ENCODE measurements around the gene ZPBP2.
"Not testable (repeated sequence)": the region's sequence is repeated elsewhere in the genome, so short reads cannot be mapped to it uniquely, and the experiment has no call there.

ZPBP2 gene, protein sequence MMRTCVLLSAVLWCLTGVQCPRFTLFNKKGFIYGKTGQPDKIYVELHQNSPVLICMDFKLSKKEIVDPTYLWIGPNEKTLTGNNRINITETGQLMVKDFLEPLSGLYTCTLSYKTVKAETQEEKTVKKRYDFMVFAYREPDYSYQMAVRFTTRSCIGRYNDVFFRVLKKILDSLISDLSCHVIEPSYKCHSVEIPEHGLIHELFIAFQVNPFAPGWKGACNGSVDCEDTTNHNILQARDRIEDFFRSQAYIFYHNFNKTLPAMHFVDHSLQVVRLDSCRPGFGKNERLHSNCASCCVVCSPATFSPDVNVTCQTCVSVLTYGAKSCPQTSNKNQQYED

DNA sequence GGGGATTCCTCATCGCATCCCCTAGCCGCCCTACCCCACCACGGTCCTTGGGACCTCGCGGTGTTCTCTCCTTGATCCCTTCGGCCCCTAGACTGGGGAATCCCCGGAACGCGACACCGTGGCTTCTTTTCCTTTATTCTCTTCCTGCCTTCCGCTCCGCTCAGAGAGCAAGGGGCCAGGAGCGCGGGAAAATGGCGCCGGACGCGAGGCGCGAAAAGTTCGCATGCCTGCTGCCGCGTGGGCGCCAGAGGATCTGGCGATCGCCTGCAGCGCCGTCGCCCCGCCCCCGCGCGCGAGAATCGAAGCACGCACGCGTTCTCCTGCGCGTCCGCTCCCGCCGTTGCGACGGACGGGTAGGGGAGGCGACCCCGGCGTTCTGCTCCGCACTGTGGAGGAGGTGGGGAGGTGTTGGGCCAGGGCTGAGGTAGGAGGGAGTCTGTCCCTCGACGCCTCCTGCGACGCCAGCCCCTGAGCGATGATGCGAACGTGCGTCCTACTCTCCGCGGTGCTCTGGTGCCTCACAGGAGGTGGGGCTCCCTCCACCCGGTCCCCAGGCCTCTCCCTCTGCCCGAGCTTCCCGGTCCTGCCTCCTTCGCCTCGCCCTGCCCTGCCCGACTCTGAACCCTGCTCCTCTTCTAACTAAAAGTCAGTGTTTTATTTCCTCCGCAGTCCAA, at the start of gene ZPBP2:
ZPBP2 (plus strand) TSS at position 323 of the 674 bp plus-strand sequence; CDS start at position 476, 153 bp downstream.
- DNase-seq (ENCODE audit: low read depth) = no peak

DNA sequence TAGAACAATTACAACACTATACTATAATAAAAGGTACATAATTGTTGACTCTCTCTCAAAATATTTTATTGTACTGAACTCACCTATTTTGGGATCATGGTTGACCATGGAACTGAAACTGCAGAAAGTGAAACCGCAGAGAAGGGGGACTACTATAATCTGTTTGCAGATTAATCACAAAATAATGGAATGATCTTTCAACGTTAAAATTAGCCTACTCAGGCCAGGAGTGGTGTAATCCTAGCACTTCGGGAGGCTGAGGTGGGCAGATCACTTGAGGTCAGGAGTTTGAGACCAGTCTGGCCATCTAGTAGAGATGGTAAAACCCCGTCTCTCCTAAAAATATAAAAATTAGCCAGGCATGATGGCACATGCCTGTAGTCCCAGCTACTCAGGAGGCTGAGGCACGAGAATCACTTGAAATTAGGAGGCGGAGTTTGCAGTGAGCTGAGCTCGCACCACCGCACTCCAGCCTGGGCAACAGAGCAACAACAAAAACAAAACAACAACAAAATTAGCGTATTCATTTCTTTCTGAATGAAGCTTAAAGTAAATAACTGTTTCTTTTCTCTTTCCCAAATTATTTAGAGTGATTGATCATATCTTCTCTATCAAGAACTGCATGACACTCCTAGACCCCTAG, 49.5 kb upstream of the ZPBP2 start:
- no peak for DNase-seq (ENCODE audit: low read depth)

DNA sequence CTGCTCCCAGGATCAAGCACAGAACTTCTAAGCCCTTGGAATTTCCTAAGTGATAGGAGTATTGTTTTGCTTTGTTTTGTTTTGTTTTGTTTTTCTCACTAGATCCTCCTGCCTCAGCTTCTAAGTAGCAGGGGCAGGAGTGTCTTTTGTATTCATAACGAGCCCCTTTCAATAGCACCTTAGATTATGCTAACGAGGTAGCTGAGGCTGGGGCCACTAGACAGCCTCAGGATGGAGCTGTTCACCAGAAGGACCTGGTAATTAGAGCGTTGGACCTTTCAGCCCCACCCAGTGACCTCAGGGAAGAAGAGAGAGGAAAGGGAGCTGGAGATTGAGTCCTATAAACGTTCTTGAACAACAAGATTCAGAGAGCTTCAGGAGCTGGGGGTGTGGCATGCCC, 47.5 kb upstream of the ZPBP2 start:
- no peak for DNase-seq (ENCODE audit: low read depth)

DNA sequence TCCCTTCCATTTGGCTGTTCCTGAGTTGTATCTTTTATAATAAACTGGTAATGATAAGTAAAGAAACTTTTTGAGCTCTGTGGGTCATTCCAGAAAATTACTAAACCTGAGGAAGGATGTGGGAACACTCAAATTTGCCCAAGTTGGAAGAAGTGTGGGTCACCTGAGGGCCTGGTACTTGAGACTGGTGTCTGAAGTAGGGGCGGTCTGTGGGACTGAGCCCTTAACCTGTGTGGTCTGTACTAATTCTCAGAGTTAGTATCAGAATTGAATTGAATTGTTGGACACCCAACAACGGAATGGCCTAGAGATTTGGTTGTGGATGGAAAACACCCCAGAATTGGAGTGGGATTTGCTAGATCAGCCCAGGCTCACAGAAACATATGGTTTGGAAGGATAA, 47.0 kb upstream of the ZPBP2 start:
- no peak for DNase-seq (ENCODE audit: low read depth)

DNA sequence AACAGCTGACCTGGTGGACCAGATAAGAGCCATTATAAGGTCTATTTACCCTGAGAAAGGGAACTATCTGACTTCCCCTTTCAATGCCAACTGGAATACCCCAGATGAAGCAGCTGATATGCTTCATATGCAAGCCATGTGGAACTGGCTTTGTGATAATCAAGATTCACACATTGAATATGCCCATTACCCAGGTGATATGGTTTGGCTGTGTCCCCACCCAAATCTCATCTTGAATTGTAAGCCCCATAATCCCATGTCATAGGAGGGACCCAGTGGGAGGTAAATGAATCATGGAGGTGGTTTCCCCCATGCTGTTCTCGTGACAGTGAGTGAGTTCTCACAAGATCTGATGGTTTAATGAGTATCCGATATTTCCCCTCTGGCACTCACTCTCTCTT, 46.0 kb upstream of the ZPBP2 start:
- no peak for DNase-seq (ENCODE audit: low read depth)

DNA sequence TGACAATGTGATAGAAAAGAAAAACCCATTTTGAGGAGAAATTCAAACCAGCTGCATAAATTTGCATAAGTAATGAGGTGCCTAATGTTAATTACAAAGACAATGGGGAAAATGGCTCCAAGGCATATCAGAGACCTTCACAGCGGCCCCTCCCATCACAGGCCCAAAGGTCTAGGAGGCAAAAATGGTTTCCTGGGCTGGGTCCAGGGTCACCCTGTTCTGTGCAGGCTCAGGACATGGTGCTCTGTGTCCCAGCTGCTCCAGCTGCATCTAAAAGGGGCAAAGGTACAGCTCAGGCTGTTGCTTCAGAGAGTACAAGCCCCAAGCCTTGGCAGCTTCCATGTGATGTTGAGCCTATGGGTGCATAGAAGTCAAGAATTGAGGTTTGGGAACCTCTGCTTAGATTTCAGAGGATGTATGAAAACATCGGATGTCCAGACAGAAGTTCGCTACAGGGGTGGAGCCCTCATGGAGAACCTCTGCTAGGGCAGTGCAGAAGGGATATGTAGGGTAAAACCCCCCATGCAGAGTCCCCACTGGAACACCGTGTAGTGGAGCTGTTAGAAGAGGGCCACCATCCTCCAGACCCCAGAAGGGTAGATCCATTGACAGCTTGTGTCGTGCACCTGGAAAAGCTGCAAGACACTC, 44.5 kb upstream of the ZPBP2 start:
- DNase-seq (ENCODE audit: low read depth) = no peak

DNA sequence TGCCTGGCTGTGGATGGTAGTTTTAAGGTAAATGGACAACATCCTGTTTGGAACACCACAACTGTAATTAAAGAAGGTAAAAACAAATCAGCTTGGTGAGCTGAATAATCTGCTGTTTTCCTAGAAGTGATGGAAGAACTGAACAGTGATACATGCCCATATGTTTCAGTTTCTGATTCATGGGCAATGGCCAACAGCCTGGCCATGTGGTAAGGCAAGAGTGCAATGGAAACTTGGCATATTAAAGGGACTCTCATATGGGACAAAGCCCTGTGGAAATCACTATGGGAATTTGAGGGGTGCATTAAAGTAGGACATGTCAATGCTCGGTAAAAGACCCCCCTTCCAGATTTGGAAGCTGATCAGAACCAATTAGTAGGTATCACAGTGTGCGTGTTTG, 41.7 kb upstream of the ZPBP2 start:
- DNase-seq (ENCODE audit: low read depth) = no peak

DNA sequence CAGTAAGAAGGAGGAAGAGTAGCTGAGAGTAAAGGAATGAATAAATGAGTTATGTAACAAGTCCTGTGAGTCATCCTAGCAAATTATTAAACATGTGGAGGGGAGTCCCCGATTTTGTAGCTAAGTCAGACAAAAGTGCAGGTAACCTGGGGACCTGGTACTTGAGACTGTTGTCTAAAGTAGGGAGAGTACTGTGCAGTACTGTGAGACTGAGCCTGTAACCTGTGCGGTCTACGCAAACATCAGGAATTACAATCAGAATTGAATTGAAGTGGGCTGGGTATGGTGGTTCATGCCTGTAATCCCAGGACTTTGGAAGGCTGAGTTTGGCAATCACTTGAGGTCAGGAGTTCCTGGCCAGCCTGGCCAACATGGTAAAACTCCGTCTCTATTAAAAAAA, 39.6 kb upstream of the ZPBP2 start:
- no peak for DNase-seq (ENCODE audit: low read depth)

DNA sequence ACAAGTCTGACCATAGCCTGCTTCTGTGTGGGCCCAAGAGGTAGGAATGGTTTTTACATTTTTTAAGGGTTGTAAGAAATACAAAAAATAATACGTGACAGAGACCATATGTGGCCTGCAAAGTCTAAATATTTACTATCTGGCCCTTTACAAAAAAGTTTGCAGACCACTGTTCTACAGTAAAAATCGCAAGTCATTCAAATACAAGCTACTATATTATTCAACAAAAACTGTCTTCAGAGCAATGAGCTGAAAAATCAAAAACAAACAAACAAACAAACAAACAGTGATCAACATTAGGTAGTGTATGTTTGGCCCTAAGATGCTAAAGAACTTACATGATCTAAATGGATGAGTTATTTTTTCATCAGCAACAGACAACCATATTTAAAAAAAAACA, 36.4 kb upstream of the ZPBP2 start:
- DNase-seq (ENCODE audit: low read depth) = no peak

DNA sequence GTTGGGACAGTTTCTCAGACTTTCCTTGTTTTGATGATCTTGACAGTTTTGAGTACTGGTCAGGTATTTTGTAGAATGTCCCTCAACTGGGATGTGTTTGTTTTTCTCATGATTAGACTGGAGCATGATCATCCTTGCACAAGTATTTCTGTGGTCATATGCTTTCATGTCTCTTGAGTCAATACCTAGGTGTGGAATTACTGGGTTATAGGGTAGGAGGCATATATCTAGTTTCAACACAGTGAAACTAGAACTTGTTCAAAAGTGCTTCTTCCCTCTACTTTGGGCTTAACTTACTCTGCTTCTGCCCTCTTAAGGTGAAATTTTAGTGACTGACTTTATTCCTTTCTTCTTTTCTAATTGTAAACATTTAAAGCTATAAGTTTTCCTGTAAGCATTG, 34.0 kb upstream of the ZPBP2 start:
- no peak for DNase-seq (ENCODE audit: low read depth)

DNA sequence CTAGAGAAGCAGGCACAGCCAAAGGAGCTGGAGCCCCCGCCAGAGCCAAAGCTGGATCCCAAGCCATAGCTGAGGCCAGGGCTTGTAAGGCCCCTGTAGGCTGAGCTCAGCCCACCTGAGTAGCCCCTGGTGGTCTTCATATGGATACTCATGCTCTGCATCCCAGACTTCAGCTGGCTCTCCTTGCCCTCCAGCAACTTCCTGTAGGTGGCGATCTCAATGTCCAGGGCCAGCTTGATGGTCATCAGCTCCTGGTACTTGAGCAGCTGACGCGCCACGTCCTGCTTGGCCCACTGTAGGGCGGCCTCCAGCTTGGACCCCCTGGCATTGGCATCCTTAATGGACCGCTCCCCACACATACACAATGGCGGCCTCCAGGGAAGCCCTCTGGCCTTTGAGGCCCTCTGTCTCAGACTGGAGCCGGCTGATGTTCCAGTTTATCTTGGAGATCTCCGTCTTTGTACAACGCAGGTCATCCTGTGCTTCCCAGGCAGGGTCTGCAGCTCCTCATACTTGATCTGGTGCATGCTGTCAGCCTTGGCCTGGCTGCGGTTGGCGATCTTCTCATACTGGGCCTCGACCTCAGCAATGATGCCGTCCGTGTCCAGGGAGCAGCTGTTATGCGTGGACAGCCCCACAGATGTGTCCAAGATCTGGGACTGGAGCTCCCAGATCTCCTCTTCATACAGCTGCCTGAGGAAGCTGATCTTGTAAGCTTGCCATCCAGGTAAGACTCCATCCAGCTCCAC, 32.8 kb upstream of the ZPBP2 start:
- no peak for DNase-seq (ENCODE audit: low read depth)

DNA sequence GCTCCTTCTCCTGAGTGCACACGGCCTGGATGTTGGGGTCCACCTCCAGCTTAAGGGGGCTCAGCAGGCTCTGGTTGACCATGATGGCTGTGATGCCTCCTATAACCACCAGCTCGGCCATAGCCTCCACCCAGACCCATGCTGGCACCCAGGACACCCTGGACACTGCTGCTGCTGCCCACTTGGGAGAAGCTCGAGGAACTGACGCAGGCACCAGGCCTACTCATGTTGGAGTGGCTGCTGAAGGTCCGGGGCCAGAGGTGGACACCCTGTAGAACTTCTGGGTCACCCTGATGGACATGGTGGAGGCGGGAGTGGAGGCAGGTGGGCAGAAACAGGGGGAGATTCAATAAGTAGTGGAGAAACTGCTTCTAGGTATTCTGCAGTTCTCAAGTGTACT, 31.9 kb upstream of the ZPBP2 start:
- no peak for DNase-seq (ENCODE audit: low read depth)

DNA sequence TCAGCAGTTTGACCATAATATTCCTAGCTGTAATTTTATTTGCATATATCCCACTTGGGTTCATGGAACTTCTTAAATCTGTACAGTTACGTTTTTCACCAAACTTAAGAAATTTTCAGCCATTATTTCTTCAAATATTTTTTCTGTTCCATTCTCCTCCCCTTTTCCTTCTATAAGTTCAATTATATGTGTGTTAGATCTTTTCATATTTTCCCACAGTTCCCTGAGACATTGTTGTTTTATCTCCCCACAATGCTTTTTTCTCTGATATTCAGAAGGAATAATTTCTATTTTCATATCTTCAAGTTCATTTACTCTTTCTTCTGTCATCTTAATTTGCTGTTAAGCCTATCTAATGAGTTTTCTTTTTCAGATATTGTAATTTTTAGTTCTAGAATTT, 29.9 kb upstream of the ZPBP2 start:
- no peak for DNase-seq (ENCODE audit: low read depth)

DNA sequence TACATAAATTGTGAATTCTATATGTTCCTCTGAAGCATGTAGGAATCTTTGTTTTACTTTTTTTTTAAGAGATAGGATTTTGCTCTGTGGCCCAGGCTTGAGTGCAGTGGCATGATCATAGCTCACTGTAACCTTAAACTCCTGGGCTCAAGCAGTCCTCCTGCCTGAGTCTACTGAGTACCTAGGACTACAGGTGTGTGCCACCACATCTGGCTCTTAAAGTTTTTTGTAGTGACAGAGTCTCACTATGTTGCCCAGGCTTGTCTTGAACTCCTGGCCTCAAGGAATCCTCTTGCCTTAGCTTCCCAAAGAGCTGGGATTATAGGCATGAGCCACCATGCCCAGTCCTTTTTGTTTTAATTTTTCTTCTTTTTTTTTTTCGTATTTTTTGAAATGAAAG, 29.2 kb upstream of the ZPBP2 start:
- no peak for DNase-seq (ENCODE audit: low read depth)

DNA sequence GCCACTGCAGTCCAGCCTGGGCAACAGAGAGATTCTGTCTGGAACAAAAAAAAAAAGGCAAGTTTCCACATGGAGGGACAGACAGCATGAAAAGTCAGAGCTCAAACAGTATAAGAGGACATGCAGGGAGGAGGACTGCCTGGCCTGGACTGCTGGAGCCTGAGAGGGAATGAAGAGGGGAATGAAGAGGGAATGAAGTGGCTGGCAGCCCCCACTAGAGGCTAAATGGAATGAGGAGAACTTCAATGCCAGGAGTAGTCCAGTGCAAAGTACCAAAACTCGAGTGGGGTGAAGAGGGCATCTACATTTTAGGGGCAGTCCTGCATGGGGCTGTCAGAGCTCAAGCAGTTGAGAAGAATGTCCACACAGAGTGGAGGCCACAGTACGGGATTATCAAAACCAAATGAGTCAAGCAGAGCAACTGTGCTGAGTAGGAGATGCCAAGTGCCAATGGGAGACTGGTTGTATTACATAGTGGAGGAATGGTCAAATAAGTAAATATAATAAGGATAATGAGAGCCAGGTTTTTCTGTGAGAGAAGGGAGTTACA, 26.8 kb upstream of the ZPBP2 start:
- no peak for DNase-seq (ENCODE audit: low read depth)

DNA sequence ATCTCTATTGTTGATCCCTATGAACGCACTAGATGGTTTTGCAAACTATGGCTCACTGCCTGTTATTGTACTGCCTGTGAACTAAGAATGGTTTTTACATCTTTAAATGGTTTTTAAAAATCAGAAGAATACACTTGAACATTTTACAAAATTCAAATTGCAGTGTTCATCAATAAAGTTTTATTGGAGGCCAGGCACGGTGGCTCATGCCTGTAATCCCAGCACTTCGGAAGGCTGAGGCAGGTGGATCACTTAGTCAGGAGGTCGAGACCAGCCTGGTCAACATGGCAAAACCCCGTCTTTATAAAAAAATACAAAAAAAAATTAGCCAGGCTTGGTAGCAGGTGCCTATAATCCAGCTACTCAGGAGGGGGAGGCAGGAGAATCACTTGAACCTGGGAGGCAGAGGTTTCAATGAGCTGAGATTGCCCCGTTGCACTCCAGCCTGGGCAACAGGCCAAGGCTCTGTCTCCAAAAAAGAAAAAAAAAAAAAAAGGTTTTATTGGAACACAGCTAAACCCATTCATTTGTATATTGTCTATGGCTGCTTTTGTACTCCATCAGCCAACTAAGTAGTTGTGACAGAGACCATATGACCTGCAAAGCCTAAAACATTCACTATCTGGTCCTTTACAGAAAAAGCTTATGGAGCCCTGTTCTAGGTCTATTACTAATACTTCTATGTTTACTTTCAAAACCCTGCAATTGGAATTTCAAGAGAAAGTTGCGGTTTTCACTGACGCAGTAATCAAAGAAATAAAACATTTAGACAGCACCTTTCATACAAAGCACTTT, 22.8 kb upstream of the ZPBP2 start:
- no peak for DNase-seq (ENCODE audit: low read depth)

DNA sequence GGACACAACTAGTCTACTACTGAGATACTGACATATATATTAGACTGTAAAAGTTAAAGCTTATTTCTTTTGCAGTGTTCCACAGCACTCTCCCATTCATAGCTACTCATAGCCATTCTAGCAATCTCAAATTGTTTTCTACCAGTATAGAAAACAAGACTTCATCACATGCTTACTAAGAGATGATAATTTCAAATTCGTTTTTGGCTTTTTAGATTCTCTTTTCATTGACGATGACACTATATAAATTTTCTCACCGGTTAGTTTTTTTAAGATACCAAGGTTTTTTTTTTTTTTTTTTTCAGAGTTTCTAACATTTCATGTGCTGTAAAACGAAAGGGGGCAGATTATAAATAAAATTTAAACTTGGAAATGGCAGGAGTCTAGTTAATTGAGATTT, 21.8 kb upstream of the ZPBP2 start:
- DNase-seq (ENCODE audit: low read depth) = no peak

DNA sequence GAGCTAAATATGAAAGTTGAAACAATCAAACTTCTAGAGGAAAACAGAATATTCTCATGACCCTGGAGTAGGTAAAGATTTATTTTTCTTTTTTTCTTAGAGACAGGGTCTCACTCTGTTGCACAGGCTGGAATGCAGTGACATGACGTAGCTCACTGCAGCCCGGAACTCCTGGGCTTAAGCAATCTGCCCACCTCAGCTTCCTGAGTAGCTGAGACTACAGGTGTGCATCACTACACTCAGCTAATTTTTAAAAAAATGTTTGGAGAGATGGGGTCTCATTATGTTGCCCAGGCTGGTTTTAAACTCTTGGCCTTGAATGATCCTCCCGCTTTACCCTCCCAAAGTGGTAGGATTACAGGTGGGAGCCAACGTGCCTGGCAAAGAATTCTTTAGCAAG, 19.4 kb upstream of the ZPBP2 start:
- no peak for DNase-seq (ENCODE audit: low read depth)

DNA sequence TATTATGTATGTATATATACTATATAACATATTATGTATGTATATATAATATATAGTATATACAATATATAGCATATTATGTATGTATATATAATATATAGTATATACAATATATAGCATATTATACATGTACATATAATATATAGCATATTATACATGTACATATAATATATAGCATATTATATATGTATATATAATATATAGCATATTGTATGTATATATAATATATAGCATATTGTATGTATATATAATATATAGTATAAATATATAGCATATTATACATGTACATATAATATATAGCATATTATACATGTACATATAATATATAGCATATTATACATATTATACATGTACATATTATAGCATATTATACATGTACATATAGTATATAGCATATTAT, 17.8 kb upstream of the ZPBP2 start:
- not testable (repeated sequence) for DNase-seq (ENCODE audit: low read depth)

DNA sequence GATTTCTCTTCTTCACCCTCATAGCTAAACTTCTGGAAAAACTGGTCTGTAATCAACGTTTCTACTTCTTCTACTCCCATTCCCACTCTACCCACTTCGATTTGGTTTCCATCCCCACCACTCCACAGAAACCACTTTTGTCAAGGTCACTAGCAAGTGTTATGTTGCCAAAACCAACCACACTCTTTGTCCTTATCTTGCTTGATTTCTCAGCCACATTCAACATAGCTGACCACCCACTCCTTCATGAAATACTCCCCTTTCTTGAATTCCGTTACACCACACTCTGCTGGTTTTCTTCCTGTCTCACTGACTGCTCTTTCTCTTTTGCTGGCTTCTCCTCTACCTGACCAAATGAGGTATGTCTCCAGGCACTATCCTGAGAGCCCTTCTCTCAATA, 15.8 kb upstream of the ZPBP2 start:
- no peak for DNase-seq (ENCODE audit: low read depth)

DNA sequence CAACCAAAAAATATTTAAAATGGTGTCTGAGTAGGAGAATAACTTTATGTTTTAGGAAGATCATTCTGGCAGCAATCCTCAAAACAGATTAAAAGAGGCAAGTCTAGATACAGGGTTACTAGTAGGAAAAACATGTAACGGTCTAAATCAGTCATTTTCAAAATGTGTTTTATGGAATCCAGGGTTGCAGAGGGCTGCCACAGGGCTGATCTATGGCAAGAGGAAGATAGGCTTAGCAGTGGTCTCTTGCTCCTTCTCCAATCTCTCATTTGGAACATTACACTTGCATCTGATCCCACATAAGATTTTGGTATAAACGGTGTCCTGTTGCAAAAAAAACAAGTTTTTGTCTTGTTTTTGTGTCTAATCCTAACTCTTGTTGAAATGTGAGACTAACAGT, 13.1 kb upstream of the ZPBP2 start:
- no peak for DNase-seq (ENCODE audit: low read depth)
